GM21381 (cell line): Measurements from ENCODE around the gene SFTPB.
"Not testable (repeated sequence)": the region's sequence is repeated elsewhere in the genome, so short reads cannot be mapped to it uniquely, and the experiment has no call there.

Source experiments
- ATAC-seq: cut with Tn5 transposase; IDR thresholded peaks from one replicate; pipeline ENCODE4 v1.9.1; 2021; ENCODE audit warnings: mild to moderate bottlenecking, moderate library complexity; ENCODE audit not compliant: unreplicated experiment

SFTPB gene

GRCh38 chr2:85659324-85659981, 8.5 kb downstream of the SFTPB start:
- no peak for ATAC-seq

GRCh38 chr2:85657399-85657798, 10.6 kb downstream of the SFTPB start:
- ATAC-seq: not testable (repeated sequence)

DNA sequence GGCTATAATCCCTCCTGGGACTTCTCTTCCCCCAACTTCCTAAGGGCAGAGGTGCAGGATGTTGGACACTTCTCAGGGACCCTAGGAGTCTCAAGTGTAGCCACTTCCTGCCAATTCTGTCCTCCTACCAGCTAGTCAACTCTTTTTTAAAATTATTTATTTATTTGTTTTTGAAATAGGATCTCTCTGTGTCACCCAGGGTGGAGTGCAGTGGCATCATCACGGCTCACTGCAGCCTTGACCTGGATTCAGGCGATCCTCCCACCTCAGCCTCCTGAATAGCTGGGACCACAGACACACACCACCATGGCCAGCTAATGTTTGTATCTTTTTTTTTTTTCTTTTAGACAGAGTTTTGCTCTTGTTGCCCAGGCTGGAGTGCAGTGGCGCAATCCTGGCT, 11.5 kb downstream of the SFTPB start:
- no peak for ATAC-seq

DNA sequence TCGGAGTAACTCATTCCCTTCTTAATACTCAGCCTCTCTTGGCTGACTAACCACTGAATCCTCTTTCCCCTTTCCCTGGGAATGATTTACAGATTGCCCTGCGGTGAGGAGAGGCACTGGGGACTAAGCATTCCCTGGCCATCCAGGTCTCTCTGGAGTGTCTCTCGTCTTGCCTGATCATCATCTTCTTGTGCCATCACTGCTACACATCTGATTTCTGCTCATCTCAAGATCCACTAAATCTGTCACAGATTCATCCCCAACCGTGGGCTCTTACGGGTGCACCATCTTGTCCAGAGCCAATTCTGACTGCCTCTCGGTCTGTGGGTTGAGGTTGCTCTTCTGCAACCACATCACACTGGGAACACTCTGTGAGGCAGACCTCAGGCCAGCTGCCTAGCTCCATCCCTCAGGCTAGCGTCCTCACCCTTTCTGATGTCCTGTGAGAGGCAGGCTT, 12.0 kb downstream of the SFTPB start:
- ATAC-seq: no peak

DNA sequence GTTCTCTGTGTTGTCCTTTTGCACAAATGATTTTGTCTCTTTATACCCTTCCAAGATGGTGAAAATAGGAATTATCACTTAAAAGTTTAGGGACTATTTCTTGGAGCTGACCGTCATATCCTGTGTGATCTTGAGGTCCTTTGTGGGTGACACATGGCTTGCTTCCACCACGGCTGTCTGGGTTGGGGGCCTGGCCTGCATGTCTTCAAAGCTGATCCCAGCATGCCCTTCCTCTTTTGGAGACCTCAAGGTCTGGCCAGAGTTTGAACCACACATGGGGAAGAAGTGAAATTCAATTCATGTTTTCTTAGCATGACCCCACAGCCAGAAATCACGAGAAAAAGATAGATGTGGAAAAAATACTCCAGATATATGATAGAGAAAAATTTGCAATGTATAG, 14.0 kb downstream of the SFTPB start:
- no peak for ATAC-seq

- ATAC-seq: no peak
Observed at GRCh38 chr2:85652056-85652455, 15.9 kb downstream of the SFTPB start.

GRCh38 chr2:85651097-85651496, 16.9 kb downstream of the SFTPB start:
- ATAC-seq: no peak

DNA sequence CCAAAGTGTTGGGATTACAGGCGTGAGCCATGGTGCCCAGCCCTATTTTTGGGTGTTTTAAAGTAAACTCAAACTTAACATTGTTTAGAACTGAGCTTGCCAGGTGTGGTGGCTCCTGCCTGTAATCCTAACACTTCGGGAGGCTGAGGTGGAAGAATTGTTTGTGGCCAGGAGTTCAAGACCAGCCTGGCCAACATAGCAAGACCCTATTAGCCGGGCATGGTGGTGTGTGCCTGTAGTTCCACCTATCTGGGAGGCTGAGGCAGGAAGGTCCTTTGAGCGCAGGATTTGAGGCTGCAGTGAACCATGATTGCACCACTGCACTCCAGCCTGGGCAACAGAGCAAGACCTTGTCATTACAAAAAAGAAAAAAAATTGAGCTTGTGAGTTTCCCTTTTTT, 17.5 kb downstream of the SFTPB start:
- ATAC-seq: no peak

GRCh38 chr2:85649201-85650190, 18.5 kb downstream of the SFTPB start:
- ATAC-seq: no peak

GRCh38 chr2:85648619-85649018, 19.4 kb downstream of the SFTPB start:
- no peak for ATAC-seq

- no peak for ATAC-seq
Observed at GRCh38 chr2:85647823-85648526, 20.0 kb downstream of the SFTPB start.

- ATAC-seq: no peak
Observed at GRCh38 chr2:85646166-85646565, 21.8 kb downstream of the SFTPB start.

GRCh38 chr2:85644909-85645308, 23.1 kb downstream of the SFTPB start:
- ATAC-seq: no peak

GRCh38 chr2:85642725-85643124, 25.3 kb downstream of the SFTPB start:
- no peak for ATAC-seq

DNA sequence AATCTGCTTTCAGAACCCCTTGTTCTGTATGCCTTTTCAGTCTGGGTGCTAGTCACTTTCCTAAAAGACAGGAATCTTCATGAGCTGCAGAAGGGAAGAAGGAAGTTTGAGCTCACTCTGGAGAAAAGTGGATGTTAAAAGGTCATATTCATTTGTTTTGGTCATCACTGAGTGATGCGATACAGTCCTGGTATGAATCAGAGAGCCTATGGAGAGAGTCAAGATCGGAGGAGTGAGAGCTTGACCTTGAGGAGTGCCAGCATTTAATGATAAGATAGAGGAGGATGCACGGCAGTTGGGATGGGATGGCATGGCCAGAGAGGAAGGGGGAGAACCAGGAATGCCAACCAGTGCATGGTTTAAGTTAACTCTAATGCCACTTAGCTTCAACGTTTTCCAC, 32.4 kb downstream of the SFTPB start:
- no peak for ATAC-seq

DNA sequence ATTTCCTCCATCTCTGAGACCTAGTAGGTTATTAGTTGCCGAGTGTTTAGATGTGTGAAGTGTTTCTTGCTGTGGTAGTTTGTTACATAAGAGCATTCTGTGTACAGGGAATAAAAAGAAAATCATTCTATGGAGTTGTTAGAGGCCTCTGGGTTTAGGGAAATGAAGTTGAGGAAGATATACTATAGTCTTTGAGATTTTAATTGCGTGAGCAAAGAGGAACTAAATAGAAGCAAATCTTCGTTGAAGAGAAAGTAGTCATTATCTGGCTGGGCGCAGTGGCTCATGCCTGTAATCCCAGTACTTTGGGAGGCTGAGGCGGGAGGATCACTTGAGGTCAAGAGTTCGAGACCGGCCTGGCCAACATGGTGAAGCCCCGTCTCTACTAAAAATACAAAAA, 33.0 kb downstream of the SFTPB start:
- no peak for ATAC-seq

DNA sequence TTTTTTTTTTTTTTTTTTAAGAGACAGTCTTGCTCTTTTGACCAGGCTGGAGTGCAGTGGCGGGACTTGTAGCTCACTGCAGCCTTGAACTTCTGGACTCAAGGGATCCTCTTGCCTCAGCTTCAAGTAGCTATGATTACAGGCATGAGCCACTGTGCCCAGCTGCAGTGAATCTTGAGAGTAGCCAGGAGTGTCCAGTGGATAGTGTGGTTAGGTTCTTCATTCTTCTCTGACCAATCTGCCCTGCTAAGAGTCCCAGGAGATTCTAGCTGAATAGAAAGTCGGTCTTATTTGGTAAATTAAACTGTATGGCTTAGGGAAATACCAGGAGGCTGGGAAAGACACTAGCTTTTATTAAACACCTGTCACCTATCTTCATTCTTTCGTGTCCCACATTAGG, 36.7 kb downstream of the SFTPB start:
- ATAC-seq: no peak

GRCh38 chr2:85628658-85629057, 39.3 kb downstream of the SFTPB start:
- no peak for ATAC-seq

GRCh38 chr2:85623991-85624390, 44.0 kb downstream of the SFTPB start:
- ATAC-seq: no peak

GRCh38 chr2:85621338-85621737, 46.7 kb downstream of the SFTPB start:
- ATAC-seq: no peak

DNA sequence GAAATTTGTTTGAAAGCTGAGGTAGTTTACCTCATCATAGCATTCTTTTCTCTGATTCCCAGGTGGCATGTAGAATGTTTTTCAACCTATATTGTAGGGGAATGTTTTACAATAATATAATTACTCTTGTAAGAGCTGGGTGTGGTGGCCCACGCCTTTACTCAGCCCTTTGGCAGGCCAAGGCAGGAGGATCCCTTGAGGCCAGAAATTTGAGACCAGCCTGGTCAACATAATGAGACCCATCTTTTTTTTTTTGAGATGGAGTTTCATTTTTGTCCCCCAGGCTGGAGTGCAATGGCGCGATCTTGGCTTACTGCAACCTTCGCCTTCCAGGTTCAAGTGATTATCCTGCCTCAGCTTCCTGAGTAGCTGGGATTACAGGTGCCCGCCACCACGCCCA, 48.4 kb downstream of the SFTPB start:
- no peak for ATAC-seq
